HepG2 (cell line): ENCODE results near the gene NCDN. TPM values are rescaled to one million over a fixed set of nuclear protein-coding genes. Genes with fewer than 3 reads are reported as not detected.

Source experiments
- ATAC-seq: fragments of 200-7000 bp; cut with Tn5 transposase; 3 replicates; pipeline ENCODE4 v1.9.1; 2020; ENCODE audit warnings: mild to moderate bottlenecking, moderate library complexity
- BruUV-seq: library from RNA; stranded (reverse); fragments of 400-500 nt; replicated peaks from 2 replicates; lab custom pipeline; 2021; lab: Mats Ljungman, UMichigan
- CTCF ChIA-PET: fragments of 300-600 bp; formaldehyde crosslinking; extraction: SDS; loops from one replicate; lab custom pipeline; 2021; ENCODE audit warnings: low total read pairs, inconsistent platforms, low intra/inter-chr PET ratio; lab: Yijun Ruan, JAX
- POLR2A ChIA-PET: fragments of 350-600 bp; sonication (Branson Sonifier 250); formaldehyde crosslinking; loops from one replicate; lab custom pipeline; 2020; ENCODE audit warnings: antibody characterized with exemption, inconsistent platforms; lab: Yijun Ruan, JAX
- DNase-seq: peaks from one replicate; pipeline ENCODE4 v3.0.0-alpha.2; 2015; ENCODE audit warnings: low spot score
- FAIRE-seq: peaks from 3 replicates; lab custom pipeline; 2011; peaks lifted over from hg19 to GRCh38; lab: Jason Lieb, UNC
- H2AFZ ChIP-seq: one replicate; pipeline ENCODE4 v1.6.1; 2011; ENCODE audit warnings: low read length, inconsistent platforms
- H3K27ac ChIP-seq: fragments of 300-600 bp; 3 replicates; pipeline ENCODE4 v1.8.0; 2011; ENCODE audit warnings: mixed run types, mild to moderate bottlenecking, mixed read lengths, low read length, inconsistent platforms; ENCODE audit not compliant: insufficient read depth; ENCODE audit errors: extremely low read length
- H3K27me3 ChIP-seq, 2 experiments: fragments of 200-600 bp in 1 of 2; 2 replicates in 1 of 2; 3 replicates in 1 of 2; pipeline versions ENCODE4 v1.6.0 to v1.8.0; 2011; ENCODE audit warnings: low read length in 2 of 2, mild to moderate bottlenecking in 2 of 2, moderate library complexity in 2 of 2, inconsistent platforms in 1 of 2; ENCODE audit not compliant: insufficient read depth in 2 of 2, control insufficient read depth in 1 of 2
- H3K36me3 ChIP-seq, 2 experiments: fragments of 200-600 bp in 1 of 2; replicated peaks in 1 of 2; 2 replicates in 1 of 2; 3 replicates in 1 of 2; pipeline versions ENCODE4 v1.5.1 to v1.8.0; 2011; ENCODE audit warnings: low read length in 2 of 2, inconsistent platforms in 1 of 2; ENCODE audit not compliant: insufficient read depth in 2 of 2, control insufficient read depth in 1 of 2
- H3K4me1 ChIP-seq: 2 replicates; pipeline ENCODE4 v1.5.1; 2012; ENCODE audit warnings: low read length, inconsistent platforms; ENCODE audit not compliant: insufficient read depth
- H3K4me2 ChIP-seq: 2 replicates; pipeline ENCODE4 v1.6.0; 2011; ENCODE audit warnings: low read depth, low read length, inconsistent platforms
- H3K4me3 ChIP-seq, 3 experiments: fragments of 200-600 bp in 1 of 3; sonication (generic), shearing (Covaris generic) in 1 of 3; replicated peaks in 1 of 3; 2 replicates each; pipeline ENCODE4 v1.5.1; 2011 to 2016; ENCODE audit warnings: low read length in 3 of 3, inconsistent platforms in 2 of 3, low read depth in 2 of 3, mild to moderate bottlenecking in 2 of 3, control low read depth in 1 of 3, mixed read lengths in 1 of 3; ENCODE audit not compliant: insufficient read depth in 1 of 3
- H3K79me2 ChIP-seq: one replicate; pipeline ENCODE4 v1.6.1; 2011; ENCODE audit warnings: low read length, inconsistent platforms; ENCODE audit not compliant: insufficient read depth
- H3K9ac ChIP-seq: 2 replicates; pipeline ENCODE4 v1.6.0; 2011; ENCODE audit warnings: mild to moderate bottlenecking, low read depth, low read length, inconsistent platforms; ENCODE audit not compliant: insufficient read depth
- H3K9me3 ChIP-seq: 2 replicates; pipeline ENCODE4 v1.5.1; 2012; ENCODE audit warnings: mild to moderate bottlenecking, low read length
- H4K20me1 ChIP-seq: 2 replicates; pipeline ENCODE4 v1.6.0; 2011; ENCODE audit warnings: inconsistent platforms, mild to moderate bottlenecking, low read length, moderate library complexity; ENCODE audit not compliant: insufficient read depth
- GPN1 ChIP-seq: sonication (generic); formaldehyde crosslinking; IDR thresholded peaks from 2 replicates; pipeline ENCODE4 v1.5.1; 2020; ENCODE audit warnings: missing genetic modification reagents, borderline replicate concordance
- NR0B2 ChIP-seq: sonication (generic); formaldehyde crosslinking; IDR thresholded peaks from 2 replicates; pipeline ENCODE4 v1.4.0; 2020; ENCODE audit warnings: mild to moderate bottlenecking, missing genetic modification reagents
- RAD51 ChIP-seq: fragments of 450-650 bp; IDR thresholded peaks from 2 replicates; pipeline ENCODE4 v1.6.1; 2016; ENCODE audit warnings: borderline replicate concordance
- SRY ChIP-seq: sonication (generic); formaldehyde crosslinking; IDR thresholded peaks from 2 replicates; pipeline ENCODE4 v1.8.0; 2022; ENCODE audit warnings: mild to moderate bottlenecking, missing genetic modification reagents
- ZBTB25 ChIP-seq: IDR thresholded peaks from 2 replicates; pipeline ENCODE4 v1.6.1; 2018; ENCODE audit warnings: missing genetic modification reagents
- ZNF280D ChIP-seq: sonication (generic); formaldehyde crosslinking; IDR thresholded peaks from 2 replicates; pipeline ENCODE4 v1.5.1; 2020; ENCODE audit warnings: mild to moderate bottlenecking, missing genetic modification reagents
- ZNF333 ChIP-seq: sonication (generic); formaldehyde crosslinking; IDR thresholded peaks from 2 replicates; pipeline ENCODE4 v1.4.0; 2020; ENCODE audit warnings: mild to moderate bottlenecking, missing genetic modification reagents, borderline replicate concordance
- ZNF335 ChIP-seq: sonication (generic); formaldehyde crosslinking; IDR thresholded peaks from 2 replicates; pipeline ENCODE4 v1.4.0; 2020; ENCODE audit warnings: missing genetic modification reagents
- ZNF557 ChIP-seq: sonication (generic); formaldehyde crosslinking; IDR thresholded peaks from 2 replicates; pipeline ENCODE4 v1.4.0; 2020; ENCODE audit warnings: missing genetic modification reagents
- ZNF607 ChIP-seq: sonication (generic); formaldehyde crosslinking; IDR thresholded peaks from 2 replicates; pipeline ENCODE4 v1.5.1; 2020; ENCODE audit warnings: missing genetic modification reagents, mild to moderate bottlenecking, borderline replicate concordance
- ZNF773 ChIP-seq: sonication (generic); formaldehyde crosslinking; IDR thresholded peaks from 2 replicates; pipeline ENCODE4 v1.4.0; 2020; ENCODE audit warnings: missing genetic modification reagents, borderline replicate concordance
- ZNF891 ChIP-seq: sonication (generic); formaldehyde crosslinking; IDR thresholded peaks from 2 replicates; pipeline ENCODE4 v1.5.0; 2020; ENCODE audit warnings: mild to moderate bottlenecking, missing genetic modification reagents
- ZSCAN12 ChIP-seq: sonication (generic); formaldehyde crosslinking; IDR thresholded peaks from 2 replicates; pipeline ENCODE4 v1.9.0; 2021; ENCODE audit warnings: mild to moderate bottlenecking, missing genetic modification reagents
- WGBS: methylation state at CpG from one replicate; pipeline ENCODE4 v1.1.6; 2017; ENCODE audit warnings: low lambda C conversion rate; 5-methylcytosine and 5-hydroxymethylcytosine counted together
- in situ Hi-C: cut with HindIII; loops from 2 replicates; pipeline ENCODE4 v1.10.0; 2017; ENCODE audit warnings: low pct_unique_long_range_greater_than_20kb; ENCODE audit not compliant: extremely low pct_ligation_motif_present
- intact Hi-C: fragments of 100-400 bp; cut with micrococcal nuclease; formaldehyde crosslinking; loops from one replicate; pipeline ENCODE4 v1.10.0; 2022; ENCODE audit not compliant: unreplicated experiment
- polyA plus RNA-seq, 8 experiments: library from polyadenylated mRNA; depleted of rRNA in 3 of 8; stranded (reverse) in 7 of 8; unstranded in 1 of 8; fragments of >200 nt; fragmentation: Illumina TruSeq in 4 of 8; extraction: Trizol in 4 of 8; gene quantifications; 2 replicates each; pipeline versions ENCODE4 v1.2.1 to v1.2.3, GENCODE V29; 2011 to 2016; ENCODE audit warnings: low read depth in 4 of 8, missing spikeins in 1 of 8, mixed read lengths in 1 of 8; ENCODE audit not compliant: insufficient read depth in 1 of 8
- total RNA-seq, 5 experiments: library from RNA; depleted of rRNA; stranded (reverse); fragments of >200 nt; fragmentation: Illumina TruSeq; extraction: Trizol; gene quantifications; 2 replicates each; pipeline ENCODE4 v1.2.3, GENCODE V29; 2016; ENCODE audit warnings: low read depth in 1 of 5
- TF ChIP-seq, protein P1 (sequence below): sonication (generic); formaldehyde crosslinking; IDR thresholded peaks from 2 replicates; pipeline ENCODE4 v1.4.0; 2020; ENCODE audit warnings: missing genetic modification reagents
- TF ChIP-seq, protein P2 (sequence below): sonication (generic); formaldehyde crosslinking; conservative IDR thresholded peaks from 2 replicates; pipeline ENCODE4 v1.4.0; 2020; ENCODE audit warnings: missing genetic modification reagents

The NCDN gene
- total and polyA plus RNA-seq, 2 of the 13 experiments (the other 11 are each of a cell fraction or from before 2014, with no cell fraction given), result 6.6 to 9.3 TPM

- TF ChIP-seq ZNF333 (CRISPR knock-in tag), result no peak
- TF ChIP-seq, protein P1, sequence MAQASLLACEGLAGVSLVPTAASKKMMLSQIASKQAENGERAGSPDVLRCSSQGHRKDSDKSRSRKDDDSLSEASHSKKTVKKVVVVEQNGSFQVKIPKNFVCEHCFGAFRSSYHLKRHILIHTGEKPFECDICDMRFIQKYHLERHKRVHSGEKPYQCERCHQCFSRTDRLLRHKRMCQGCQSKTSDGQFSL (CRISPR knock-in tag), result no peak
- TF ChIP-seq ZNF891, result no peak
- TF ChIP-seq, protein P2, sequence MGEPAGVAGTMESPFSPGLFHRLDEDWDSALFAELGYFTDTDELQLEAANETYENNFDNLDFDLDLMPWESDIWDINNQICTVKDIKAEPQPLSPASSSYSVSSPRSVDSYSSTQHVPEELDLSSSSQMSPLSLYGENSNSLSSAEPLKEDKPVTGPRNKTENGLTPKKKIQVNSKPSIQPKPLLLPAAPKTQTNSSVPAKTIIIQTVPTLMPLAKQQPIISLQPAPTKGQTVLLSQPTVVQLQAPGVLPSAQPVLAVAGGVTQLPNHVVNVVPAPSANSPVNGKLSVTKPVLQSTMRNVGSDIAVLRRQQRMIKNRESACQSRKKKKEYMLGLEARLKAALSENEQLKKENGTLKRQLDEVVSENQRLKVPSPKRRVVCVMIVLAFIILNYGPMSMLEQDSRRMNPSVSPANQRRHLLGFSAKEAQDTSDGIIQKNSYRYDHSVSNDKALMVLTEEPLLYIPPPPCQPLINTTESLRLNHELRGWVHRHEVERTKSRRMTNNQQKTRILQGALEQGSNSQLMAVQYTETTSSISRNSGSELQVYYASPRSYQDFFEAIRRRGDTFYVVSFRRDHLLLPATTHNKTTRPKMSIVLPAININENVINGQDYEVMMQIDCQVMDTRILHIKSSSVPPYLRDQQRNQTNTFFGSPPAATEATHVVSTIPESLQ (CRISPR knock-in tag), result no peak
- TF ChIP-seq NR0B2 (CRISPR knock-in tag), result no peak
- TF ChIP-seq ZNF557 (CRISPR knock-in tag), result no peak
- TF ChIP-seq RAD51, result no peak
These were observed 13.7 kb downstream of the NCDN start (continued) for GRCh38 chr1:35571263-35571662.

DNA sequence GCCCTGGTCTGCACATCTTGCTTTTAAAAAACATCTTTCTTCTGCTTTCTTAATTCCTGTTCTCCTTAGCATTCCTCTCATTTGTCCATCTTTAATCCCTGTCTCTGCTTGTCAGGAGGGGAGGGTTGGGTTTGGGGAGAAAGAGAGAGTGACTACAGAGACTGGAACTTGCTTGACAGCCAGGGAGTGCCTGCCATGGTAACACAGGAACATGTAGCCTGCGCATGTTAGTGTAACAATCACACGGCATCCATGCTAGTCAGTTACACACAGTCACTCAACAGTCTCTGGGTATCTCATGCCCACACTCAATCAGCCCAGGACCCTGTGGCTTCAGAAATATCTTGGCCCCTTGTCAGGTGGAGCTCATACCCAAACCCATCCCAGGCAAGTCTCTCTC, 14.7 kb downstream of the NCDN start:
- in situ Hi-C loops, result no loop called here
- Histone ChIP-seq H3K4me2 (peak overlapping the region; percentile 79; the same call in 1 of the 2 replicates), H3K4me1 (peaks cover 28% of the 10 kb centered on the region), H3K9me3 (no peaks in the 10 kb centered on the region), H3K27ac (no peak overlapping the region), H3K4me3 (no peak overlapping the region), H2AFZ (no peak overlapping the region), H3K36me3 (no peaks in the 10 kb centered on the region), H3K9ac (no peak overlapping the region), H4K20me1 (no peaks in the 10 kb centered on the region), H3K79me2 (no peaks in the 10 kb centered on the region), H3K27me3 (peaks cover 0 to 10% of the 10 kb centered on the region in 2 experiments; a peak in 1 of 5 replicates)
- CTCF ChIA-PET, result no interaction called here
- no peak for FAIRE-seq
- 66% methylated on average over 2 of the region's 2 CpGs for WGBS
- POLR2A ChIA-PET, result interaction anchor here (1.1 to 2.6 kb wide), 3 partner anchors 8 to 15 kb away, joined by 3 to 25 read pairs (median 5); partner anchors contain the start of genes KIAA0319L and NCDN
- DNase-seq, result no peak
- ATAC-seq, result no peak
- intact Hi-C loops, result no loop called here
- no TSS peak for BruUV-seq
- TF ChIP-seq ZSCAN12 (CRISPR knock-in tag), result no peak
- no peak for TF ChIP-seq ZNF607 (CRISPR knock-in tag)
- no peak for TF ChIP-seq ZBTB25 (CRISPR knock-in tag)
- TF ChIP-seq ZNF773 (CRISPR knock-in tag), result no peak
- no peak for TF ChIP-seq GPN1 (CRISPR knock-in tag)
- no peak for TF ChIP-seq ZNF280D (CRISPR knock-in tag)
- TF ChIP-seq SRY, result no peak
- TF ChIP-seq ZNF335 (CRISPR knock-in tag), result no peak
